Loucy (cell line): ENCODE results near the gene PNPLA1.

Experiments used
- H2AFZ ChIP-seq: fragments of 200-600 bp; sonication (generic); 2 replicates; pipeline ENCODE4 v1.6.0; 2016; ENCODE audit warnings: antibody characterized with exemption, mild to moderate bottlenecking, low read length, moderate library complexity
- H3F3A ChIP-seq: fragments of 200-600 bp; 2 replicates; pipeline ENCODE4 v1.6.0; 2016; ENCODE audit warnings: antibody characterized with exemption, low read depth, mild to moderate bottlenecking
- H3K27me3 ChIP-seq: fragments of 200-600 bp; sonication (generic); 2 replicates; pipeline ENCODE4 v1.6.1; 2014; ENCODE audit warnings: low read length, mild to moderate bottlenecking; ENCODE audit not compliant: insufficient read depth, poor library complexity, severe bottlenecking
- H3K36me3 ChIP-seq: fragments of 200-600 bp; sonication (generic); 2 replicates; pipeline ENCODE4 v1.6.1; 2016; ENCODE audit warnings: low read length; ENCODE audit not compliant: insufficient read depth
- H3K4me1 ChIP-seq: fragments of 200-600 bp; sonication (generic); 2 replicates; pipeline ENCODE4 v1.5.1; 2014; ENCODE audit warnings: low read length, mild to moderate bottlenecking; ENCODE audit not compliant: insufficient read depth, poor library complexity, severe bottlenecking
- H3K4me2 ChIP-seq: fragments of 200-600 bp; sonication (generic); 2 replicates; pipeline ENCODE4 v1.6.0; 2014; ENCODE audit warnings: antibody characterized with exemption, low read length, low read depth, mild to moderate bottlenecking; ENCODE audit not compliant: poor library complexity, severe bottlenecking
- H3K4me3 ChIP-seq: fragments of 200-600 bp; sonication (generic); 2 replicates; pipeline ENCODE4 v1.5.1; 2014; ENCODE audit warnings: low read length, mild to moderate bottlenecking, mixed read lengths; ENCODE audit not compliant: poor library complexity, severe bottlenecking
- H3K79me2 ChIP-seq: fragments of 200-600 bp; sonication (generic); 2 replicates; pipeline ENCODE4 v1.6.1; 2014; ENCODE audit warnings: low read length; ENCODE audit not compliant: insufficient read depth
- H3K9ac ChIP-seq: fragments of 200-600 bp; sonication (generic); 2 replicates; pipeline ENCODE4 v1.6.0; 2014; ENCODE audit warnings: mild to moderate bottlenecking, low read depth, low read length, moderate library complexity; ENCODE audit not compliant: poor library complexity, severe bottlenecking
- H3K9me2 ChIP-seq: fragments of 200-600 bp; sonication (generic); replicated peaks from 2 replicates; pipeline ENCODE4 v1.6.1; 2016; ENCODE audit warnings: low read depth, low read length, mixed read lengths
- H3K9me3 ChIP-seq: fragments of 200-600 bp; sonication (generic); 2 replicates; pipeline ENCODE4 v1.6.1; 2014; ENCODE audit warnings: mild to moderate bottlenecking, antibody characterized with exemption, low read length, low read depth; ENCODE audit not compliant: insufficient read depth
- H4K20me1 ChIP-seq: fragments of 200-600 bp; sonication (generic); 2 replicates; pipeline ENCODE4 v1.6.0; 2014; ENCODE audit warnings: antibody characterized with exemption, low read length, mild to moderate bottlenecking; ENCODE audit not compliant: insufficient read depth, poor library complexity, severe bottlenecking
- EZH2phosphoT487 ChIP-seq: fragments of 200-600 bp; IDR thresholded peaks from 2 replicates; pipeline ENCODE4 v1.6.1; 2018; ENCODE audit warnings: antibody characterized with exemption, mild to moderate bottlenecking, moderate library complexity, borderline replicate concordance
- TF ChIP-seq, protein P1 (sequence below): fragments of 200-600 bp; sonication (generic); conservative IDR thresholded peaks from 2 replicates; pipeline ENCODE4 v1.5.1; 2014; ENCODE audit warnings: mild to moderate bottlenecking, antibody characterized with exemption, low read length

PNPLA1 gene

GRCh38 chr6:36280983-36281382 lies 11.1 kb downstream of the PNPLA1 start:
- H3K4me3 ChIP-seq: no peak overlapping the region
- H3K36me3 ChIP-seq: no peaks in the 10 kb centered on the region
- H3K27me3 ChIP-seq: no peaks in the 10 kb centered on the region
- H3K9ac ChIP-seq: no peak overlapping the region
- TF ChIP-seq, protein P1, sequence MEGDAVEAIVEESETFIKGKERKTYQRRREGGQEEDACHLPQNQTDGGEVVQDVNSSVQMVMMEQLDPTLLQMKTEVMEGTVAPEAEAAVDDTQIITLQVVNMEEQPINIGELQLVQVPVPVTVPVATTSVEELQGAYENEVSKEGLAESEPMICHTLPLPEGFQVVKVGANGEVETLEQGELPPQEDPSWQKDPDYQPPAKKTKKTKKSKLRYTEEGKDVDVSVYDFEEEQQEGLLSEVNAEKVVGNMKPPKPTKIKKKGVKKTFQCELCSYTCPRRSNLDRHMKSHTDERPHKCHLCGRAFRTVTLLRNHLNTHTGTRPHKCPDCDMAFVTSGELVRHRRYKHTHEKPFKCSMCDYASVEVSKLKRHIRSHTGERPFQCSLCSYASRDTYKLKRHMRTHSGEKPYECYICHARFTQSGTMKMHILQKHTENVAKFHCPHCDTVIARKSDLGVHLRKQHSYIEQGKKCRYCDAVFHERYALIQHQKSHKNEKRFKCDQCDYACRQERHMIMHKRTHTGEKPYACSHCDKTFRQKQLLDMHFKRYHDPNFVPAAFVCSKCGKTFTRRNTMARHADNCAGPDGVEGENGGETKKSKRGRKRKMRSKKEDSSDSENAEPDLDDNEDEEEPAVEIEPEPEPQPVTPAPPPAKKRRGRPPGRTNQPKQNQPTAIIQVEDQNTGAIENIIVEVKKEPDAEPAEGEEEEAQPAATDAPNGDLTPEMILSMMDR: no peak
- no peak for TF ChIP-seq EZH2phosphoT487
- H3K9me3 ChIP-seq: no peaks in the 10 kb centered on the region
- H2AFZ ChIP-seq: no peak overlapping the region
- no peaks in the 10 kb centered on the region for H3K79me2 ChIP-seq
- H3K9me2 ChIP-seq: no peaks in the 10 kb centered on the region
- no peaks in the 10 kb centered on the region for H3F3A ChIP-seq
- no peaks in the 10 kb centered on the region for H4K20me1 ChIP-seq
- H3K4me2 ChIP-seq: no peak overlapping the region
- no peaks in the 10 kb centered on the region for H3K4me1 ChIP-seq

- no peak overlapping the region for H2AFZ ChIP-seq
- no peak for TF ChIP-seq EZH2phosphoT487
- TF ChIP-seq, protein P1: no peak
- H3K79me2 ChIP-seq: no peaks in the 10 kb centered on the region
- no peaks in the 10 kb centered on the region for H3K36me3 ChIP-seq
- no peaks in the 10 kb centered on the region for H3K27me3 ChIP-seq
- H3K4me1 ChIP-seq: peaks cover 9% of the 10 kb centered on the region
- no peak overlapping the region for H3K4me2 ChIP-seq
- H3K9ac ChIP-seq: no peak overlapping the region
- no peaks in the 10 kb centered on the region for H3K9me2 ChIP-seq
- H3K9me3 ChIP-seq: no peaks in the 10 kb centered on the region
- H3K4me3 ChIP-seq: no peak overlapping the region
- no peaks in the 10 kb centered on the region for H4K20me1 ChIP-seq
- no peaks in the 10 kb centered on the region for H3F3A ChIP-seq
These were observed 13.7 kb downstream of the PNPLA1 start for GRCh38 chr6:36283608-36284007.

DNA sequence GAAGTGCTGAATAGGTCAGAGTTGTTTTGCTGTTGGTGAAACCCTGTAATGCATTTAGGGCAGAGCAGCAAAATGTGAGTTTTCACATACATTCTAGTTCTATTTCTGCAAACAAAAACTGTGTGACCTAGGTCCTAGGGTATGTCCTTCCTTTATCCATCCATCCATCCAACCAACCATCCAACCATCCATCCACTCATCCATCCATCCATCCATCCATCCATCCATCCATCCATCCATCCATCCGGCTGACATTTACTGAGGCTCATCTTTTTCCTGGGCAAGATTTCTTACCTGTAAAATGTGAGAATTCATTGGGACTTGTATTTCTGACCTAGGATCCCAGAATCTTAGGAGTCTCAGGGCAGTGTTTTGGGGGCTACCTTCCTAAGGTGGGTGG lies 14.5 kb downstream of the PNPLA1 start:
- Histone ChIP-seq H2AFZ (no peak overlapping the region), H4K20me1 (no peaks in the 10 kb centered on the region), H3F3A (no peaks in the 10 kb centered on the region), H3K4me3 (no peak overlapping the region), H3K4me2 (no peak overlapping the region), H3K27me3 (no peaks in the 10 kb centered on the region), H3K9me3 (no peaks in the 10 kb centered on the region), H3K9ac (no peak overlapping the region), H3K4me1 (peaks cover 9% of the 10 kb centered on the region), H3K36me3 (no peaks in the 10 kb centered on the region), H3K9me2 (no peaks in the 10 kb centered on the region), H3K79me2 (no peaks in the 10 kb centered on the region)
- TF ChIP-seq EZH2phosphoT487: no peak
- TF ChIP-seq, protein P1: no peak
